ENCODE results near the gene AMFR. TPM values are rescaled to one million over a fixed set of nuclear protein-coding genes. Genes with fewer than 3 reads are reported as not detected.

Gene AMFR
- total and polyA plus RNA-seq, 2 of the 13 experiments (the other 11 are each of a cell fraction or from before 2014, with no cell fraction given) = 52.9 to 108 TPM

DNA sequence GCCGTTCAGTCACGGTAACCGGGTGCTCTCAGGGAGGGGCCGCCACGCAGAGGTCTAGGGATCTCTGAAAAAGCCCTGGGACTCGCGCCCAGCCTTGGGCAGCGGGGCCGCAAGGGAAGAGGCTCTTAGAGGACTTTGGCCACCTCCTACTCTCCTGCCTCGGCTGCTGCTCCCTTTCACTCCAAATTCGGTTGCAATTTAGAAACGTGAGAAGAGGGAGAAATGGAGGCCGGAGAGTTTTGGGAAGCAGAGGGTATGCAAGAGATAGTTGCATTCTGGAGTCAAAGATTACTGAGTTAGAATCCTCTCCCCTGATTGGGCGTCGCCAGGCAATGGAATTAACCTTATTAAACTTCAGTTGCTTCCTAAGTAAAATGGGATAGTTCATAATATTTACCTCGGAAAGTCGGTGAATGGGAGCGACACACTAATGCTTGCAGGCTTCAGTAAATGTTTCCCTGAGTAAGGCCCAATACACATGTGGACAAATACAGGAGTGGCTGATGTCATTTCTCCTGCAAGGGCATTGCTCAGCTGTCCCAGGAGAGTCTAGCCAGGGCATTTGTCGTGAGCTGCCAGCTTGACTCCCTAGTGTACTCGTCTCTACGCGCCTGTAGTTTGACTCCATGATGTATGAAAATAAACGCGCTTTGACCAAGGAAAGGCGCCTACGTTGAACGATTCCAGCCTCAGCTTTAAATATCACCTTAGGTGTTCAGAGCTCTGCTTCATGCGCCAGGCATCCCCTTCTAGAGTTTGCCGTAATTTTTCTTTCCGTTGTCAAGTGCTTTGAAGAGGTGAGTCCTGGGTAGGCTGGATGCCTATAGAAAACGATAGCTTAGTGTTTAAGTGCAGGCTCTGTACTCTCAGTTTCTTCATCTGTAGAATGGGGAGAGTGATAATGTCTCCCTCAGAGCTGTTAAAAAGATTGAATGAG is 26.7 kb upstream of the AMFR start (continued):
- TF ChIP-seq SMAD1 (CRISPR knock-in tag; IDR thresholded peaks at IDR 0.05; ENCODE audit: borderline replicate concordance, low read depth) (peak; percentile 16; the same call in 1 of the 2 replicates), ZNF605 (CRISPR knock-in tag; IDR thresholded peaks at IDR 0.05) (no peak), CEBPG (CRISPR knock-in tag; IDR thresholded peaks at IDR 0.05) (peak; percentile 64; the same call in 1 of the 2 replicates), ZMYM2 (CRISPR knock-in tag; IDR thresholded peaks at IDR 0.05) (0 out of 2 replicates have a peak, but pooled peaks have one; percentile 23), KDM5B (CRISPR knock-in tag; IDR thresholded peaks at IDR 0.05; ENCODE audit: borderline replicate concordance) (no peak), ZBTB7B (CRISPR knock-in tag; IDR thresholded peaks at IDR 0.05) (no peak), HOXA3 (CRISPR knock-in tag; IDR thresholded peaks at IDR 0.05) (no peak), GATAD1 (CRISPR knock-in tag; IDR thresholded peaks at IDR 0.05) (no peak; the same call in 1 of the 2 replicates), ZNF274 (CRISPR knock-in tag; IDR thresholded peaks at IDR 0.05) (peak; percentile 6; the same call in 1 of the 2 replicates), ZNF549 (CRISPR knock-in tag; IDR thresholded peaks at IDR 0.05) (no peak), ZNF280D (CRISPR knock-in tag; IDR thresholded peaks at IDR 0.05) (no peak; the same call in none of the 2 replicates), RFX3 (CRISPR knock-in tag; IDR thresholded peaks at IDR 0.05) (no peak), ZNF230 (CRISPR knock-in tag; IDR thresholded peaks at IDR 0.05) (no peak), ISL2 (CRISPR knock-in tag; IDR thresholded peaks at IDR 0.05) (no peak), MXD3 (CRISPR knock-in tag; IDR thresholded peaks at IDR 0.05) (no peak), FOXM1 (CRISPR knock-in tag; IDR thresholded peaks at IDR 0.05) (no peak), AGO1 (IDR thresholded peaks at IDR 0.05; ENCODE audit: low read depth, low read length, poor library complexity, severe bottlenecking) (no peak), ZSCAN30 (CRISPR knock-in tag; IDR thresholded peaks at IDR 0.05) (0 out of 2 replicates have a peak, but pooled peaks have one; percentile 71), ATF7 (IDR thresholded peaks at IDR 0.05) (no peak), ATF7 (CRISPR knock-in tag; IDR thresholded peaks at IDR 0.05) (no peak), ZEB1 (IDR thresholded peaks at IDR 0.05; ENCODE audit: insufficient replicate concordance, low read depth) (no peak), NFE2L1 (CRISPR knock-in tag; IDR thresholded peaks at IDR 0.05; ENCODE audit: borderline replicate concordance) (no peak), RFX1 (IDR thresholded peaks at IDR 0.05) (no peak), ZNF773 (CRISPR knock-in tag; IDR thresholded peaks at IDR 0.05; ENCODE audit: borderline replicate concordance) (peak; percentile 51; the same call in 1 of the 2 replicates), KLF6 (CRISPR knock-in tag; IDR thresholded peaks at IDR 0.05) (0 out of 2 replicates have a peak, but pooled peaks have one; percentile 3), SKI (IDR thresholded peaks at IDR 0.05; ENCODE audit: partially characterized antibody) (no peak), ZNF615 (CRISPR knock-in tag; IDR thresholded peaks at IDR 0.05; ENCODE audit: borderline replicate concordance) (no peak), HNRNPUL1 (IDR thresholded peaks at IDR 0.05; ENCODE audit: low read depth, low read length) (no peak), MAFF (IDR thresholded peaks at IDR 0.05; ENCODE audit: low read depth, low read length) (no peak)
- TF ChIP-seq, protein P1, sequence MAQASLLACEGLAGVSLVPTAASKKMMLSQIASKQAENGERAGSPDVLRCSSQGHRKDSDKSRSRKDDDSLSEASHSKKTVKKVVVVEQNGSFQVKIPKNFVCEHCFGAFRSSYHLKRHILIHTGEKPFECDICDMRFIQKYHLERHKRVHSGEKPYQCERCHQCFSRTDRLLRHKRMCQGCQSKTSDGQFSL (CRISPR knock-in tag; IDR thresholded peaks at IDR 0.05) = no peak
